Epithelial cell of proximal tubule (primary cell): ENCODE measurements around the gene KCNE5. TPM values are rescaled to one million over a fixed set of nuclear protein-coding genes. Genes with fewer than 3 reads are reported as not detected.

Experiments
- total RNA-seq: library from RNA; depleted of rRNA; stranded (reverse); fragments of >200 nt; gene quantifications from 2 replicates; pipeline ENCODE4 v1.2.3, GENCODE V29; 2015

Gene KCNE5
- total RNA-seq, 1 donor from 2014 or later: not detected

Other genes starting within 250 kb of the KCNE5 start
- not detected in 2 replicates for gene GUCY2F, start 143.1 kb downstream of the KCNE5 start, total RNA-seq
- 2.8 and 9.0 TPM in 2 replicates for gene NXT2, start 88.3 kb downstream of the KCNE5 start, total RNA-seq
- 66.9 and 75.2 TPM in 2 replicates for gene ACSL4, start 108.1 kb upstream of the KCNE5 start, total RNA-seq